Mesendoderm (in vitro differentiated cells): Measurements from ENCODE around the gene MAP1B.

Experiments
- DNase-seq: peaks from one replicate; pipeline ENCODE4 v3.0.0; 2013
- H2AK5ac ChIP-seq: 2 replicates; pipeline ENCODE4 v1.6.1; 2013; ENCODE audit warnings: low read length, inconsistent platforms
- H2BK120ac ChIP-seq: 2 replicates; pipeline ENCODE4 v1.6.1; 2013; ENCODE audit warnings: low read depth, mild to moderate bottlenecking, low read length, moderate library complexity, mixed read lengths
- H2BK15ac ChIP-seq: replicated peaks from 2 replicates; pipeline ENCODE4 v1.6.1; 2013; ENCODE audit warnings: low read depth, mild to moderate bottlenecking, moderate library complexity
- H2BK5ac ChIP-seq: 2 replicates; pipeline ENCODE4 v1.6.1; 2013; ENCODE audit warnings: low read length, inconsistent platforms
- H3K18ac ChIP-seq: 2 replicates; pipeline ENCODE4 v1.6.1; 2013; ENCODE audit warnings: mild to moderate bottlenecking, low read length, mixed read lengths
- H3K23ac ChIP-seq: one replicate; pipeline ENCODE4 v1.6.1; 2013; ENCODE audit warnings: low read length
- H3K27ac ChIP-seq: 2 replicates; pipeline ENCODE4 v1.5.1; 2013; ENCODE audit warnings: low read depth, mild to moderate bottlenecking, inconsistent platforms, low read length, moderate library complexity
- H3K27me3 ChIP-seq: 2 replicates; pipeline ENCODE4 v1.6.1; 2013; ENCODE audit warnings: low read length, control low read depth, mild to moderate bottlenecking, inconsistent platforms; ENCODE audit not compliant: insufficient read depth, poor library complexity
- H3K36me3 ChIP-seq: 2 replicates; pipeline ENCODE4 v1.6.1; 2013; ENCODE audit warnings: low read length, inconsistent platforms; ENCODE audit not compliant: control insufficient read depth, insufficient read depth
- H3K4ac ChIP-seq: one replicate; pipeline ENCODE4 v1.6.1; 2013; ENCODE audit warnings: low read depth, mild to moderate bottlenecking, low read length, moderate library complexity
- H3K4me1 ChIP-seq: 2 replicates; pipeline ENCODE4 v1.6.1; 2013; ENCODE audit warnings: low read depth, low read length, inconsistent platforms; ENCODE audit not compliant: control insufficient read depth
- H3K4me2 ChIP-seq: 2 replicates; pipeline ENCODE4 v1.6.1; 2013; ENCODE audit warnings: low read length
- H3K4me3 ChIP-seq: 2 replicates; pipeline ENCODE4 v1.5.1; 2013; ENCODE audit warnings: mild to moderate bottlenecking, low read length
- H3K56ac ChIP-seq: one replicate; pipeline ENCODE4 v1.6.1; 2013; ENCODE audit warnings: low read length
- H3K79me1 ChIP-seq: 2 replicates; pipeline ENCODE4 v1.6.1; 2013; ENCODE audit warnings: low read length, inconsistent platforms
- H3K79me2 ChIP-seq: 2 replicates; pipeline ENCODE4 v1.6.1; 2013; ENCODE audit warnings: mild to moderate bottlenecking, low read length; ENCODE audit not compliant: control insufficient read depth, insufficient read depth
- H3K9ac ChIP-seq: 2 replicates; pipeline ENCODE4 v1.6.1; 2013; ENCODE audit warnings: low read length, inconsistent platforms
- H4K5ac ChIP-seq: one replicate; pipeline ENCODE4 v1.6.1; 2013; ENCODE audit warnings: low read length
- H4K8ac ChIP-seq: one replicate; pipeline ENCODE4 v1.6.1; 2013; ENCODE audit warnings: low read depth, mild to moderate bottlenecking, control low read depth, low read length, moderate library complexity
- WGBS: extraction: QIAGEN DNeasy Blood & Tissue Kit; methylation state at CpG from one replicate; pipeline ENCODE4 v1.1.7; 2013; ENCODE audit warnings: low lambda C conversion rate, missing lambda C conversion rate; ENCODE audit not compliant: insufficient coverage; ENCODE audit errors: extremely low coverage; 5-methylcytosine and 5-hydroxymethylcytosine counted together

MAP1B gene

GRCh38 chr5:72076621-72077300 lies 30.5 kb upstream of the MAP1B start:
- Histone ChIP-seq H2BK5ac (no peak overlapping the region), H3K23ac (no peak overlapping the region), H3K79me1 (no peaks in the 10 kb centered on the region), H3K27me3 (no peaks in the 10 kb centered on the region), H3K56ac (no peak overlapping the region), H2BK15ac (no peak overlapping the region), H3K4me1 (no peaks in the 10 kb centered on the region), H3K27ac (no peak overlapping the region), H3K79me2 (no peaks in the 10 kb centered on the region), H3K4me2 (no peak overlapping the region), H2AK5ac (no peak overlapping the region), H3K36me3 (no peaks in the 10 kb centered on the region), H3K4me3 (no peak overlapping the region), H4K5ac (no peak overlapping the region), H3K4ac (no peak overlapping the region), H4K8ac (no peak overlapping the region), H3K9ac (no peak overlapping the region), H2BK120ac (no peak overlapping the region), H3K18ac (no peak overlapping the region)
- no peak for DNase-seq
- no CpG with 5 or more reads among the region's 4 CpGs for WGBS

GRCh38 chr5:72077390-72077789 lies 29.9 kb upstream of the MAP1B start:
- Histone ChIP-seq H2BK5ac (no peak overlapping the region), H3K9ac (no peak overlapping the region), H3K27me3 (no peaks in the 10 kb centered on the region), H2BK120ac (no peak overlapping the region), H3K18ac (no peak overlapping the region), H4K8ac (no peak overlapping the region), H2BK15ac (no peak overlapping the region), H3K4me2 (no peak overlapping the region), H3K4ac (no peak overlapping the region), H3K56ac (no peak overlapping the region), H3K79me1 (no peaks in the 10 kb centered on the region), H3K79me2 (no peaks in the 10 kb centered on the region), H3K23ac (no peak overlapping the region), H3K4me1 (no peaks in the 10 kb centered on the region), H2AK5ac (no peak overlapping the region), H3K4me3 (no peak overlapping the region), H3K36me3 (no peaks in the 10 kb centered on the region), H4K5ac (no peak overlapping the region), H3K27ac (no peak overlapping the region)
- WGBS, result no CpG with 5 or more reads among the region's 3 CpGs
- no peak for DNase-seq

GRCh38 chr5:72079288-72079687 lies 28.0 kb upstream of the MAP1B start:
- Histone ChIP-seq H3K27ac (no peak overlapping the region), H3K27me3 (no peaks in the 10 kb centered on the region), H3K4me1 (no peaks in the 10 kb centered on the region), H3K18ac (no peak overlapping the region), H2AK5ac (no peak overlapping the region), H3K23ac (no peak overlapping the region), H3K79me2 (no peaks in the 10 kb centered on the region), H3K56ac (peak overlapping the region; percentile 37), H2BK120ac (no peak overlapping the region), H2BK5ac (no peak overlapping the region), H3K9ac (no peak overlapping the region), H3K79me1 (no peaks in the 10 kb centered on the region), H3K4me2 (no peak overlapping the region), H4K5ac (no peak overlapping the region), H4K8ac (no peak overlapping the region), H3K4me3 (no peak overlapping the region), H3K36me3 (no peaks in the 10 kb centered on the region), H2BK15ac (no peak overlapping the region), H3K4ac (no peak overlapping the region)
- peak; percentile 88 for DNase-seq
- WGBS, result no CpG with 5 or more reads among the region's 7 CpGs

GRCh38 chr5:72082048-72082447 lies 25.2 kb upstream of the MAP1B start:
- no peak overlapping the region for H4K8ac ChIP-seq
- no peaks in the 10 kb centered on the region for H3K79me1 ChIP-seq
- H2BK5ac ChIP-seq, result no peak overlapping the region
- no peaks in the 10 kb centered on the region for H3K4me1 ChIP-seq
- H3K23ac ChIP-seq, result no peak overlapping the region
- no peak overlapping the region for H3K4ac ChIP-seq
- no peak overlapping the region for H4K5ac ChIP-seq
- peak; percentile 48 for DNase-seq
- no peak overlapping the region for H2BK120ac ChIP-seq
- no peaks in the 10 kb centered on the region for H3K36me3 ChIP-seq
- H3K4me2 ChIP-seq, result no peak overlapping the region
- no peak overlapping the region for H2AK5ac ChIP-seq
- no peak overlapping the region for H3K27ac ChIP-seq
- H2BK15ac ChIP-seq, result no peak overlapping the region
- no peaks in the 10 kb centered on the region for H3K79me2 ChIP-seq
- H3K9ac ChIP-seq, result no peak overlapping the region
- H3K4me3 ChIP-seq, result no peak overlapping the region
- H3K56ac ChIP-seq, result no peak overlapping the region
- no peak overlapping the region for H3K18ac ChIP-seq
- no peaks in the 10 kb centered on the region for H3K27me3 ChIP-seq
- no CpG with 5 or more reads among the region's 1 CpG for WGBS

- H3K4ac ChIP-seq, result no peak overlapping the region
- H2BK120ac ChIP-seq, result no peak overlapping the region
- no peaks in the 10 kb centered on the region for H3K79me1 ChIP-seq
- no peak overlapping the region for H3K9ac ChIP-seq
- H3K27me3 ChIP-seq, result no peaks in the 10 kb centered on the region
- no peak overlapping the region for H2AK5ac ChIP-seq
- no peak overlapping the region for H3K56ac ChIP-seq
- H3K79me2 ChIP-seq, result no peaks in the 10 kb centered on the region
- H2BK5ac ChIP-seq, result no peak overlapping the region
- no peak overlapping the region for H4K8ac ChIP-seq
- H3K18ac ChIP-seq, result no peak overlapping the region
- no peaks in the 10 kb centered on the region for H3K36me3 ChIP-seq
- H4K5ac ChIP-seq, result no peak overlapping the region
- no peak overlapping the region for H2BK15ac ChIP-seq
- no peak overlapping the region for H3K4me3 ChIP-seq
- H3K4me2 ChIP-seq, result no peak overlapping the region
- H3K4me1 ChIP-seq, result no peaks in the 10 kb centered on the region
- no peak overlapping the region for H3K23ac ChIP-seq
- WGBS, result no CpG with 5 or more reads among the region's 4 CpGs
- DNase-seq, result no peak
- H3K27ac ChIP-seq, result no peak overlapping the region
Observed at GRCh38 chr5:72084876-72085275, 22.4 kb upstream of the MAP1B start.

DNA sequence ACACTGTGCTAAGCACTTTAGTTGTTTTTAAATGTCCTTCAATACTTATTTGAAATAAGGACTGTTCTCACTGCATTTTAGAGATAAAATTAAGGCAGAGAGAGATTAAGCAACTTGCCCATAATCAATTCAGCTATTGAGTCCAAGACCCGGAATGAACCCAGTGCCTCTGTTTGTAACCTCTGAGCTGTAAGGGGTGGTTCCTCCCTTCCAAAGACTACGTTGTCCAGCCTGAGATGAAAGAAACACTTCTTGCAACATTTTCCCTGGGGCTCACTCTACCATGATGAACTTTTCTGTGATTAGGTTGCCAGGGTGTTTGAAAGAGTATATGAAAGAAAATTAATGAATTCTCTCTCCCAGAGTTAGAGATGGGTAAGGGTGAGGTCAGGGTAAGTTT lies 22.0 kb upstream of the MAP1B start:
- Histone ChIP-seq H3K79me2 (no peaks in the 10 kb centered on the region), H3K4me2 (no peak overlapping the region), H3K4me1 (no peaks in the 10 kb centered on the region), H2AK5ac (no peak overlapping the region), H3K18ac (no peak overlapping the region), H3K36me3 (no peaks in the 10 kb centered on the region), H3K27ac (no peak overlapping the region), H3K79me1 (no peaks in the 10 kb centered on the region), H3K4ac (no peak overlapping the region), H3K9ac (no peak overlapping the region), H4K8ac (no peak overlapping the region), H4K5ac (no peak overlapping the region), H2BK120ac (no peak overlapping the region), H3K56ac (no peak overlapping the region), H2BK5ac (no peak overlapping the region), H3K23ac (no peak overlapping the region), H2BK15ac (no peak overlapping the region), H3K4me3 (no peak overlapping the region), H3K27me3 (no peaks in the 10 kb centered on the region)
- DNase-seq, result no peak
- no CpG with 5 or more reads among the region's 2 CpGs for WGBS
